Erythroblast (primary cell): Measurements from ENCODE around the gene TBATA.

ENCODE experiments used
- DNase-seq, 2 experiments: peaks; one replicate each; lab custom pipeline; 2025; lab: John Stamatoyannopoulos, UW
- GATA1 ChIP-seq: IDR thresholded peaks from 2 replicates; pipeline ENCODE4 v1.6.1; 2011; ENCODE audit warnings: low read depth, mild to moderate bottlenecking, control low read depth, low read length, moderate library complexity
- POLR2A ChIP-seq: IDR thresholded peaks from 2 replicates; pipeline ENCODE4 v1.6.1; 2011; ENCODE audit warnings: mild to moderate bottlenecking, low read length

TBATA gene, protein sequence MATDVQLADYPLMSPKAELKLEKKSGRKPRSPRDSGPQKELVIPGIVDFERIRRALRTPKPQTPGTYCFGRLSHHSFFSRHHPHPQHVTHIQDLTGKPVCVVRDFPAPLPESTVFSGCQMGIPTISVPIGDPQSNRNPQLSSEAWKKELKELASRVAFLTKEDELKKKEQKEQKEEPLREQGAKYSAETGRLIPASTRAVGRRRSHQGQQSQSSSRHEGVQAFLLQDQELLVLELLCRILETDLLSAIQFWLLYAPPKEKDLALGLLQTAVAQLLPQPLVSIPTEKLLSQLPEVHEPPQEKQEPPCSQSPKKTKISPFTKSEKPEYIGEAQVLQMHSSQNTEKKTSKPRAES

DNA sequence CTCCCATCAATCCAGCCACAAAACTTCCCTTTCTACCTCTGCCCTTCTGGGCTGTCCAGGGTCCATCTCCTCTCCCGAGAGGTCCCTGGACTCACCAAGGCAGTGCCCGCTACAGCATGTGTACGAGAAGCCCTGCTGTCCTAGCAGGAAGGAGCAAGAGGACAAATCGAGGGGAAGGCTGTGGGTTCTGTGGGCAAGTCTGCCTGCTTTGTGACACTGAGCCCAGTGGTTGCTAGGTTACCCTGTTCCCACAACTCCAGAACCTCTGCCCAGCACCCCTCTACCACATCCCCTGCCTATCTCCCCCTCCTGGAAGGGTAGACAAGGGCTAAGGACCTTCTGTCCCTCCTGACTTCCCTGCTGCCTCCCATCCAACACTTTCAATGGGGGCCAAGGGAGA, at the start of gene TBATA:
TSS of gene TBATA (minus strand) at position 188 of the 400 bp plus-strand sequence. CDS start 1,998 bp downstream, outside the sequence.
- no peak for DNase-seq
- TF ChIP-seq POLR2A (no peak), GATA1 (no peak)

DNA sequence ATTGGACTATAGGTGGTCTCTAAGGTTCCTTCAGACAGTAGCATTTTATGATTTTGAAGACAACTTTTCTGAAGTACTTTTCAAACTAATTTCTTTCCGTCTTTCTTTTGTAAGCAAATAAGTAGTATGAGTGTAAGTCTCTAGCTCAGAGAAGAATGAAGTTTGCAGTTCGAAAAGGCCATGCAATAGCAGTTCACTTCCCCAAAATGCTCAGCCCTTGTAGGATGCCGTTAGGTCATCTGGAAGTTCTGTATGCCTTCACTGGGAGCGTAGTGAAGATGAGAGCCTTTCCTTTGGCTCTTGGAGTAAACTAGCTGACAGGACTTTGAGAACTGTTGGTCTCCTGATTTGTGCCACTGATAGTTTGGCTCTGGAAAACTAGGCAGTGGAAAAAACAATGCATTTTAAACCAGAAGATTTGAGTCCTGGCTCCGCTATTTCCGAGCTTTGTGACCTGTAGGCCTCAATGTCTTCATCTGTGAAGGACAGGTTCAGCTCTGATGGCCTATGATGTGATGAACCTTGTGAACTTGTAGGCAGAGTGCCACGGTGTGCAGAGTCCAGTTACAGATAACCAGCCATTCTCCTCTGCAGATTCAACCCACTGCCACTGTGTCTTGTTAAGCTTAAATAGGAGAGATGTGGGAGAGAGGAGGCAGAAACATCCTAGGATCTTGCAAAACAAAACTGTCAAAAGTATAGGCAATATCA, 49.4 kb upstream of the TBATA start:
- DNase-seq: no peak
- TF ChIP-seq GATA1 (no peak), POLR2A (no peak)

DNA sequence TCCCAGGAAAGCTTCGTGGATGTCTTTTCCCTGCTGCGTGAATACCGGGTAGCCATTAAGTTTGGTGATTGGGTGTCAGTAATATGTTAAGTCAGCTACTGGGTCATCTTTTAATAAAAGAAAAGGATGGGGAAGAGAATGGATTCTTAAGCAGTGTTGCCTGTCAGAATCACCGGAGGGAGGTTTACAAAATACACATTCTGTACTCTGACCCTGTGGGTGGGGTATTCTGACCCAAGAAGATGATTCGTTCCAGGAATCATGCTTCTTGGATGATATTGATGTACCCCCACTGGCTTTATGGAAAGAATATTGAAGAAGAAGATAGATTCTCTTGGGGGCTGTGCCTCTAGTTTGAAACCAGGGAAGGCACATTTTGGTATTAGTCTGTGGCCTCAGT, 48.8 kb upstream of the TBATA start:
- TF ChIP-seq GATA1: no peak
- no peak for TF ChIP-seq POLR2A
- DNase-seq: no peak

DNA sequence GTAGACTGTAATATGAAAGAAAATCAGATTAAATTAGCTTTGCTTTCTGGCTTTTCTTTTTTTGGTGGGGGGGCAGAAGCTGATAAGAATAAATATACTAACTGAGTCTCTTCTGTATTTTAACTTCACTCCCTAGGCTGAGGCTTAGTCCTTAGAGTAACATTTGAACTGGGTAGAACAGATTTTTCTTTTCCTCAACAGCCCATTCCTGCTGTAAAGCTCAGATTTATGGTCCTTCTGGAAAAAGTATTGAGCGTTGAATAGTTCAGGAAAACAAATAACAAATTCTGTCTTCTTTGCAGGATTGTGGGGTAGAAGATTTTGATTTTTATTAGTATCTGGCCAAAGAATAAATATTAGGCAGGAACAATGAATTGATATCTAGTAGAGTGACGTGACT, 48.4 kb upstream of the TBATA start:
- TF ChIP-seq GATA1 (no peak), POLR2A (no peak)
- no peak for DNase-seq

DNA sequence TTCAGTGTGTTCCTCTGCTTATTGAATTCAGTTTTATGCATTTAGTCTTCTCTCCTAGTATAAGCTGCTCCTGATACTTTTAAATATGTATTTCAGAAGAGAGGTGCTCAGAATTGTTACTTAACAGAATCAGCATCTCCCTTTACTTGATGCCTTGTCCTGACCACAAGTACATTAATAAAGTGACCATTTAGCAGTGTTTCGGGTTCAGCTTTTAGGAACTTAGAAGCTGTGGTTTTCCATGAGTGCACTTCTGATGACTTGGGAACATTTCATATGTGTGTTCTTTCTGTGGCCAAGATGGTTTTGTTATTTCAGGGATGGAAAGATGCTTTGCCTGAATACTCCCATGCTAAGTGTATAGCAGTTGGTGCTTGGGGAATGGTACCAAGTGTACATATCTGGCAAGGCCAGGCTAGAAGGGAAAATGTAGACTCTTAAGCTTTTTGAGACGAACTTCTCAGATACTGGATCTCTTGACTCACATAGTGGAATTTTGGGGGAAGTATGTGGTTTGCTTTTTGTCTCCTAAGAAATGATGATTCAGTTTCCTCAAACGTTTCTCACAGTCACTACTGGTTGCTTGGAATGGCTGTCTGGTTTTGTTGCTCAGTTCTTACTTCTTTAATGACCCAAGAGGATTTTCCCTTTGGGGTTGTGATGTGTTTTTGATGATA, 47.8 kb upstream of the TBATA start:
- TF ChIP-seq GATA1: no peak
- TF ChIP-seq POLR2A: no peak
- no peak for DNase-seq

DNA sequence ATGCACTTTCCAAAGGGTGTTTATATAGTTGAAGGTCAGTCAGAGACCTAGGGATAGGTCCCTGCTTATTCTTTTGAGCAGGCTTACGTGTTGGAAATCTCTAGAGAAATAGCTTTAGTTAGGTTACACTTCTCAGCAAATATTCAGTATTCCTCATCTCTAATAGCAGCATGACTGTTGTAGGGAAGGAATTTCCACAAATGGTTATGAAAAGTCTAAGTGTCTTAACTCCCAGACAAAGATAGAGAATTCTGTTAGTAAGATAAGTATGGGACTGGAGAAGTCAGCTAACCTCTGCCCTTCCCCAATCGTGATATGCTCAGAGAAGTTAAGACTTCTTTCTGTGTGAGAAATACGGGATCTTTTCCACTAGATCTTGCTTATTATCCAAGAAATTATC, 47.0 kb upstream of the TBATA start:
- TF ChIP-seq GATA1 (no peak), POLR2A (no peak)
- DNase-seq: no peak

DNA sequence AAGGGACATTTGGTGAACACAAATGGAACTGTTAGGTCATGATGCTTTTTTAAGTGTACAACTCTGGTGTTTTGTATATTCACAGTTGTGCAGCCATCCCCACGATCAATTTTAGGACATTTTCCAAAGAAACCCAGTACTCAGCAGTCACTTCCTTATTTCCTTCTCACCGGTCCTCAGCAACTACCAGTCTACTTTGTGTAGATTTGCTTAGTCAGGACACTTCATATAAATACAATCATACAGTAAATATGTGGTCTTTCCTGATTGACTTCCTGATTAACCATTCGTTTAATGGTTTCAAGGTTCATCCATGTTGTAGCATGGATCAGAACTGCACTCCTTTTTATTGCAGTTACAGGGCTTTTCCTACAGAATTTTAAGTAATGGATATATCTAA, 45.0 kb upstream of the TBATA start:
- no peak for TF ChIP-seq GATA1
- no peak for TF ChIP-seq POLR2A
- DNase-seq: no peak

DNA sequence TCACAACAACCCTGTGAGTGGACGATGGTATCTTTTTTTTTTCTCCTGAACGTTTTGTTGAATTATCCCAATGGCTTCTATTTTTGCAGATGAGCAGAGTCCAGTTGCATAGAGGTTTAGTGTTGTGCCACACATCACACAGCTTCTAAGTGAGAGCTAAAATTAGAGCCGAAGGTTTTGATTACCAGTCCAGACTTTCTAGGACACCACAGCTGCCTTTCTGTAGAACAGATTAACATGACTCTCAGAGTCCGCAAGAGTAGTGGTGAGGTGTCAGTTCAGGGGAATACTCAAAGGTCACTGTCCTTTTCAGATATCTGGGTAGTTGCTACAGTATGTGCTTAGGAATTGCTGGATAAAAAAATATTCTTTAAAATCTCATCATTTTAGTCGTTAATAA, 44.4 kb upstream of the TBATA start:
- TF ChIP-seq GATA1 (no peak), POLR2A (no peak)
- DNase-seq: no peak

DNA sequence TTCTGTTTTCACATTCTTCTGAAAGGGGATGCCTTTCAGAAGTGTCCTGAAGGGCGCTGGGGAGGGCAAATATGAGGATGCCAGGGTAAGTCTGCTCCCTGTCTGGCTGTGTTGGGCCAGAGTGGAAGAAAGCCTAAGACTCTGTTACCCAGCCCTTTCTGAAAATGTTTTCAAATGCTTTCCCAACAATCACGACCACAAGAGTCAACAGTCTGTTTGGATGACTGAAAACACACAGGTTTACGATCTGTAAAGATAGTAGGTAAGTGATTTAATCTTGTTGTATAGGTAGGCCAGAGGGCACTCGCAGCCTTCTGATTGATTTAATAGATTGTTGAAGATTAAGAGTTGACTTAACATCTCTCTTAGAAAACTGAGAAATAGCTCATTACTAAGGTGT, 43.7 kb upstream of the TBATA start:
- DNase-seq: no peak
- TF ChIP-seq GATA1: no peak

DNA sequence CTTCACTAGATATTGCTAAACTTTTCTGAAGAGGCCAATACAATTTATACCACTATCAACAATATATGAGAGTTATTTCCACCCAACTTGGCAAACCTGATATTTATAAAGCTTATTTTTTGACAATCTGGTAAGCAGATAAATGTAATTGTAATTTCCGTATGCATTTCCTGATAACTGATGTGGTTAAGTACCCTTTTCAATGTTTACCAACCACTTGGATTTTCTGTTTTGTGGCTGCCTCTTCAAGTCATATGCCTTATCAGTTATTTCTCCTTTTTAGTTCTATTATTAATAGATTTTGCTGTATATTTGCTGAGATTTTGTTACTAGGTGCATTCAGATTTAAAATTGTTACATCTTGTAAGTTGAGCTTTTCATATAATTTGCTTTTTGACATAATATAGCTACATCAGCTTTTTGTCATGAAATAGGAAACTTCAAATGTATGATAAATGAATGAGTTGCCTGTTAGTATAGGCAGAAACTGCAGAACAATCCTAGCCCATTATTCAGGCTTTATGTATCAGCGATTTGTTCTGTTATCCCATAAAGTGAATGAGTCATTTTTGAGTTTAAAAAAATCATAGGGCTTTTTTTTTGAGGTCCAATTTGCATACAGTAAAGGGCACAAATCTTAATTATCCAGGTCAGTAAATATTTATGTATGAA, 42.0 kb upstream of the TBATA start:
- DNase-seq: no peak

DNA sequence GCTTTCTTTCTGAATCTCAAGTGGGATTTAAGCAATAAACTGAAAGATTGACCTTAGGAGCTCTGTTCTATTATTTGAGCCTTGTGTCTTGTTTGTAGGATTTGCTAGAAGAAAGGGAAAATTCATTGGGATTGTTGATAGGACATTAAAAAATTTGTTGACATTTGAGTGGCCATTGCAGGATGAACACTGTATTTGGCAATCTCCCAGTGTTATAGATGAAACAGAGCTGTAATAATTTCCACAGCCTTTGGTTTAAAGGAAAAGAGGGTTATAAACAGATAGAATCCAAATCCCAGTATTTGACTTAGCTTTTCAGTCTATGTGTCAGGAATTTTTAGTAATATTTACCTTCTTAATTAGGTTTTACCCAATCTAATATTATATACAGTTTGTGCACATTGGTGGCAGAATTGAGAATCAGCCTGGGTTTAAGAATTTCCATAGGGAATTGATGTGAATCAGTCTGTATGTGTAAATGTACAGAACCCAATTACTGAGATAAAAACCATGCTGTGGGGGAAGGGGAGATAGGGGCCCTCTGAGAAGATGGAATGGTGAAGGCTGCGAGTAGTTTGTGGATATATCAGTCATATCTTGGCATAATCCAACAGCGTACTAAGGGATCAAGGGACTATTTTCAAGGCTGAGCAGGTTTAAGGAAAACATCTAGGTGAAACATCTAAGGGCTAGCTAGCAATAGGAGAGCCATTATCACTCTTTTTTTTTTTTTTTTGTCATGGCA, 37.1 kb upstream of the TBATA start:
- DNase-seq: no peak
- TF ChIP-seq GATA1: no peak
- TF ChIP-seq POLR2A: no peak

More for the DNA sequence above, 42.0 kb upstream of the TBATA start:
- no peak for TF ChIP-seq POLR2A
- TF ChIP-seq GATA1: no peak

DNA sequence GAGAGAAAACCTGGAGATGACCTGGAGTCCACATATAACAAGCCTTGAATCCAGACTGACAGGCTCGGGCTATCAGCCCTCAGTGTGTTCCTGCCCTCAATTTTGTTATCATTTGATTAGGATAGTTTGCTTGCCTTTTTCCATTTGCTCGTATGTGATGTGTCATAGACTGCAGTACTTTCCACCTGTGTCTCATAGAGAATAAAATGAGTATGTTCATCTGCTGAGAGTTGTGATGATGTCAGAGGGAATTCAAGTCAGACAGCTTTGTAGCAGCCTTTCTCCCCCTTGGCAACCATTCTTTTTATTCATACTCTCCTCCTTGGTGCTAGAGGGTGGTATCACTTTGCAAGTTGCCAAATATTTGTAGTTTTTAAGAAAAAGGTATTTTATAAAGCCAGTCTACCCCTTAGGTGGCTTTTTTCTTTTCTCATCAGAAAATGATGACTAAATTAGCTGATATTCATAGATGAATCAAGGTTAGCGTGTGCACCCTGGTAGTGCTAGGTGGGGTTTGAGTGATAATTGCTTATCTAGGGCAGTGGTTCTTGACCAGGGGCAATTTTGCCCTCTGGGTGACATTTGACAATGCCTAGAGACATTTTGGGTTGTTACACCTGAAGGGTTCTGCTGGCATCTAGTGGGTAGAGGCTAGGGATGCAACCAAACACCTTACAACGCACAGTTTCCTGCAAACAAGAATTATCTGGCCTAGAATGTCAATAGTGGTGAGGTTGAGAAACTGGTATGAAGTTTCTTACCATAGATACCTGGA, 36.0 kb upstream of the TBATA start:
- peak in 1 of 2 experiments; percentile 6 for DNase-seq

More for the DNA sequence above, 36.0 kb upstream of the TBATA start:
- TF ChIP-seq POLR2A: no peak
- TF ChIP-seq GATA1: no peak
